PC-3 (cell line): ENCODE results near the gene MCAT. TPM values are rescaled to one million over a fixed set of nuclear protein-coding genes. Genes with fewer than 3 reads are reported as not detected.
A peak's percentile ranks its signal among the peaks of the same experiment; 100 is the strongest.

ENCODE experiments used
- ATAC-seq: fragments of 200-7000 bp; cut with Tn5 transposase; 2 replicates; pipeline ENCODE4 v1.9.1; 2020; ENCODE audit warnings: mild to moderate bottlenecking, moderate library complexity
- BruUV-seq: library from RNA; stranded (reverse); fragments of 400-500 nt; replicated peaks from 2 replicates; lab custom pipeline; 2021; lab: Mats Ljungman, UMichigan
- CTCF ChIA-PET: fragments of 300-600 bp; sonication (Branson Sonifier 250); formaldehyde crosslinking; loops from one replicate; lab custom pipeline; 2022; ENCODE audit warnings: antibody characterized with exemption; lab: Charles Lee
- POLR2A ChIA-PET: fragments of 300-600 bp; sonication (Branson Sonifier 250); formaldehyde crosslinking; loops from one replicate; lab custom pipeline; 2022; ENCODE audit warnings: antibody characterized with exemption; ENCODE audit not compliant: unreplicated experiment; lab: Charles Lee
- DNase-seq: peaks from one replicate; pipeline ENCODE4 v3.0.0-alpha.2; 2015
- H2AFZ ChIP-seq: fragments of 300-600 bp; sonication (generic); 2 replicates; pipeline ENCODE4 v1.6.0; 2016; ENCODE audit warnings: antibody characterized with exemption, low read length
- H3F3A ChIP-seq: fragments of 300-600 bp; sonication (generic); one replicate; pipeline ENCODE4 v1.6.0; 2017; ENCODE audit warnings: antibody characterized with exemption, low read length, control low read depth, mild to moderate bottlenecking; ENCODE audit not compliant: unreplicated experiment
- H3K27ac ChIP-seq: fragments of 300-600 bp; sonication (generic); 2 replicates; pipeline ENCODE4 v1.5.1; 2016; ENCODE audit warnings: mild to moderate bottlenecking, low read length
- H3K27me3 ChIP-seq: fragments of 300-600 bp; sonication (generic); 2 replicates; pipeline ENCODE4 v1.6.1; 2016; ENCODE audit warnings: low read length, mixed read lengths
- H3K36me3 ChIP-seq: fragments of 300-600 bp; sonication (generic); 2 replicates; pipeline ENCODE4 v1.6.1; 2016; ENCODE audit warnings: low read depth, mixed run types, low read length, mixed read lengths
- H3K4me1 ChIP-seq: fragments of 300-600 bp; sonication (generic); 2 replicates; pipeline ENCODE4 v1.5.1; 2016; ENCODE audit warnings: low read length; ENCODE audit not compliant: insufficient read depth
- H3K4me2 ChIP-seq: fragments of 300-600 bp; sonication (generic); 2 replicates; pipeline ENCODE4 v1.6.0; 2016; ENCODE audit warnings: low read length
- H3K4me3 ChIP-seq: fragments of 300-600 bp; sonication (generic); 2 replicates; pipeline ENCODE4 v1.5.1; 2016; ENCODE audit warnings: mild to moderate bottlenecking, low read length, mixed read lengths
- H3K79me2 ChIP-seq: fragments of 300-600 bp; sonication (generic); 2 replicates; pipeline ENCODE4 v1.6.1; 2017; ENCODE audit warnings: low read length, mixed read lengths
- H3K9ac ChIP-seq: fragments of 300-600 bp; sonication (generic); 2 replicates; pipeline ENCODE4 v1.6.0; 2016; ENCODE audit warnings: mild to moderate bottlenecking, low read length
- H3K9me2 ChIP-seq: fragments of 300-600 bp; sonication (generic); replicated peaks from 2 replicates; pipeline ENCODE4 v1.6.1; 2016; ENCODE audit warnings: mixed run types, low read length, mixed read lengths
- H3K9me3 ChIP-seq: fragments of 300-600 bp; sonication (generic); 2 replicates; pipeline ENCODE4 v1.6.1; 2016; ENCODE audit warnings: low read length, mixed read lengths
- H4K20me1 ChIP-seq: fragments of 300-600 bp; sonication (generic); 2 replicates; pipeline ENCODE4 v1.6.1; 2016; ENCODE audit warnings: low read length, mixed read lengths
- EZH2 ChIP-seq: fragments of 300-600 bp; sonication (generic); IDR thresholded peaks from one replicate; pipeline ENCODE4 v1.6.1; 2017; ENCODE audit warnings: antibody characterized with exemption, mild to moderate bottlenecking, low read length; ENCODE audit not compliant: unreplicated experiment
- EZH2phosphoT487 ChIP-seq: fragments of 300-600 bp; sonication (generic); IDR thresholded peaks from 2 replicates; pipeline ENCODE4 v1.6.1; 2018; ENCODE audit warnings: mild to moderate bottlenecking, antibody characterized with exemption, low read length, borderline replicate concordance
- intact Hi-C: fragments of 100-400 bp; cut with micrococcal nuclease; formaldehyde crosslinking; loops from 2 replicates; pipeline ENCODE4 v1.9.0; 2023
- total RNA-seq: library from RNA; depleted of rRNA; stranded (reverse); fragments of >200 nt; gene quantifications from 2 replicates; pipeline ENCODE4 v1.2.3, GENCODE V29; 2014
- TF ChIP-seq, protein P1 (sequence below): fragments of 300-600 bp; sonication (generic); conservative IDR thresholded peaks from 2 replicates; pipeline ENCODE4 v1.5.1; 2017; ENCODE audit warnings: antibody characterized with exemption, low read depth, mild to moderate bottlenecking, low read length

Gene MCAT
- total RNA-seq, 1 experiment from 2014 or later, result 29.2 TPM

DNA sequence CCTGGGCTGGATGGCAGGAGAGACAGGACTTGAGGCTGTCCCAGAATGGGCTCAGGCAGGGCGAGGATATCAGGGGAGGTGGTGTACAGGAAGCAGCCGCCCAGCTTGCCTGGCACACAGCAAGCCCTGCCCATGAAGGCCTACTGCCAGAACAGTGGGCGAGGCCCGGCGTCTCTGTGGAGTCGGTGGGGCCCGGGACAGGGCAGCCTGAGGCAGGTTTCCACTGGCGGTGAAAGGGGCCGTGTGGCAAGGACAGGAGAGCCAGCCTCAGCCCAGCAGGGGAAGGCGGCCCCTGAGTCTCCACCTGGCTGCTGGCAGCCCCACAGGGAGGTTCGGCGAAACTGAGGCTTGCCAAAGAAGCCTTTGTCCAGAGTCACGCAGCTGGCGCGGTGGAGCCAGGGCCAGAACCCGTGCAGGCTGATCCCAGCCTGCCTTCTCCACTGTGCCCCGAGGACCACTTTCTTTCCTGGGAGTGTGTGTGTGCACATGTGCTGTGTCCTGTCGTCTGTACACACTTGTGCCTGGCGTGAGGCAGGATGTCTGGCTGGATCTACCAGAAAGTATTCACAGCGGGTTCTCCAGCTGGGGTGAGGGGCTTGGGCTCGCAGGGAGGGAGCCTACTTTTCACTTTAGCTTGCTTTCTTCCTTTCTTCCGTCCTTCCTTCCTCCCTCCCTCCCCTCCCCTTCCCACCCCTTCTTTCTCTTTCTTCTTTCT is 9.3 kb upstream of the MCAT start:
- no TSS peak for BruUV-seq
- Histone ChIP-seq H4K20me1 (peaks cover 3% of the 10 kb centered on the region; the same call in 1 of the 2 replicates), H3K4me3 (peak overlapping the region; percentile 70), H3K36me3 (no peaks in the 10 kb centered on the region), H3K9me2 (no peaks in the 10 kb centered on the region), H3K9me3 (no peaks in the 10 kb centered on the region), H3K9ac (peak overlapping the region; percentile 89), H3K27me3 (no peaks in the 10 kb centered on the region), H3K4me1 (peaks cover 13% of the 10 kb centered on the region; the same call in 1 of the 2 replicates), H3K27ac (peak overlapping the region; percentile 73), H3K4me2 (peak overlapping the region; percentile 86), H2AFZ (peak overlapping the region; percentile 49; the same call in 1 of the 2 replicates), H3K79me2 (peaks cover 54% of the 10 kb centered on the region), H3F3A (no peaks in the 10 kb centered on the region)
- CTCF ChIA-PET, result no interaction called here
- POLR2A ChIA-PET, result no interaction called here
- DNase-seq (peak; percentile 68), ATAC-seq (peak; percentile 88)
- TF ChIP-seq EZH2phosphoT487 (no peak), EZH2 (no peak)
- TF ChIP-seq, protein P1, sequence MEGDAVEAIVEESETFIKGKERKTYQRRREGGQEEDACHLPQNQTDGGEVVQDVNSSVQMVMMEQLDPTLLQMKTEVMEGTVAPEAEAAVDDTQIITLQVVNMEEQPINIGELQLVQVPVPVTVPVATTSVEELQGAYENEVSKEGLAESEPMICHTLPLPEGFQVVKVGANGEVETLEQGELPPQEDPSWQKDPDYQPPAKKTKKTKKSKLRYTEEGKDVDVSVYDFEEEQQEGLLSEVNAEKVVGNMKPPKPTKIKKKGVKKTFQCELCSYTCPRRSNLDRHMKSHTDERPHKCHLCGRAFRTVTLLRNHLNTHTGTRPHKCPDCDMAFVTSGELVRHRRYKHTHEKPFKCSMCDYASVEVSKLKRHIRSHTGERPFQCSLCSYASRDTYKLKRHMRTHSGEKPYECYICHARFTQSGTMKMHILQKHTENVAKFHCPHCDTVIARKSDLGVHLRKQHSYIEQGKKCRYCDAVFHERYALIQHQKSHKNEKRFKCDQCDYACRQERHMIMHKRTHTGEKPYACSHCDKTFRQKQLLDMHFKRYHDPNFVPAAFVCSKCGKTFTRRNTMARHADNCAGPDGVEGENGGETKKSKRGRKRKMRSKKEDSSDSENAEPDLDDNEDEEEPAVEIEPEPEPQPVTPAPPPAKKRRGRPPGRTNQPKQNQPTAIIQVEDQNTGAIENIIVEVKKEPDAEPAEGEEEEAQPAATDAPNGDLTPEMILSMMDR, result no peak
- intact Hi-C loops, result no loop called here

- ChIA-PET POLR2A (no interaction called here), CTCF (no interaction called here)
- ATAC-seq (peak; percentile 19), DNase-seq (no peak)
- H3K27me3 ChIP-seq, result no peaks in the 10 kb centered on the region
- TF ChIP-seq EZH2phosphoT487, result no peak
- no peak for TF ChIP-seq EZH2
- TF ChIP-seq, protein P1, result no peak
- no peaks in the 10 kb centered on the region for H3F3A ChIP-seq
- H3K27ac ChIP-seq, result peak overlapping the region; percentile 73
- H3K9me3 ChIP-seq, result no peaks in the 10 kb centered on the region
- H3K4me2 ChIP-seq, result peak overlapping the region; percentile 86
- no peaks in the 10 kb centered on the region for H3K36me3 ChIP-seq
- peaks cover 3% of the 10 kb centered on the region; the same call in 1 of the 2 replicates for H4K20me1 ChIP-seq
- H3K4me3 ChIP-seq, result peak overlapping the region; percentile 70
- peak overlapping the region; percentile 89 for H3K9ac ChIP-seq
- no peaks in the 10 kb centered on the region for H3K9me2 ChIP-seq
- peaks cover 13% of the 10 kb centered on the region; the same call in 1 of the 2 replicates for H3K4me1 ChIP-seq
- H2AFZ ChIP-seq, result peak overlapping the region; percentile 75; the same call in 1 of the 2 replicates
- BruUV-seq, result TSS peak; percentile 85
- peaks cover 54% of the 10 kb centered on the region for H3K79me2 ChIP-seq
- intact Hi-C loops, result no loop called here
These were observed 8.8 kb upstream of the MCAT start for GRCh38 chr22:43152003-43152356.
